ENCODE data around the gene SLC22A1. TPM values are rescaled to one million over a fixed set of nuclear protein-coding genes. Genes with fewer than 3 reads are reported as not detected.

Gene SLC22A1
- total RNA-seq, 1 experiment from 2014 or later, result 0.39 TPM

DNA sequence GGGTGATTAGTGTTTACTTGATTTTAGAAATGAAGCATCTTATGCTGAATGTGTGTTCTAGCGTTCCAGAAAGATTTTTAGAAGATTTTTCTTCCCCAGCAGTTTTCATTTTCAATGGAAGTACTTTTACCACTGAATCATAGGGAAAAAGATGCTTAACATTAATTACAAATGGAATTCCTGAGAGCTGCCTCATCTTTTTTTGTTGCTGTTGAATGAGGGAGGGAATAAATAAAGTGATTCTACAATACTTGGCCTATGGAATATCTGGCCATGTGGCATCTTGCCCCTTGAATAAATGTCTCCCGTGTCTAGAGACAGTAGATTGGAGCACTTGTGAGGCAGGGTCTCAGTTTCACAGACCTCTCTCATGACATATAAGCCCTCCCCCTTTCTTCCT is 44.1 kb upstream of the SLC22A1 start:
- H3K4me3 Mint-ChIP-seq, result no peak overlapping the region
- TF ChIP-seq, protein P1, sequence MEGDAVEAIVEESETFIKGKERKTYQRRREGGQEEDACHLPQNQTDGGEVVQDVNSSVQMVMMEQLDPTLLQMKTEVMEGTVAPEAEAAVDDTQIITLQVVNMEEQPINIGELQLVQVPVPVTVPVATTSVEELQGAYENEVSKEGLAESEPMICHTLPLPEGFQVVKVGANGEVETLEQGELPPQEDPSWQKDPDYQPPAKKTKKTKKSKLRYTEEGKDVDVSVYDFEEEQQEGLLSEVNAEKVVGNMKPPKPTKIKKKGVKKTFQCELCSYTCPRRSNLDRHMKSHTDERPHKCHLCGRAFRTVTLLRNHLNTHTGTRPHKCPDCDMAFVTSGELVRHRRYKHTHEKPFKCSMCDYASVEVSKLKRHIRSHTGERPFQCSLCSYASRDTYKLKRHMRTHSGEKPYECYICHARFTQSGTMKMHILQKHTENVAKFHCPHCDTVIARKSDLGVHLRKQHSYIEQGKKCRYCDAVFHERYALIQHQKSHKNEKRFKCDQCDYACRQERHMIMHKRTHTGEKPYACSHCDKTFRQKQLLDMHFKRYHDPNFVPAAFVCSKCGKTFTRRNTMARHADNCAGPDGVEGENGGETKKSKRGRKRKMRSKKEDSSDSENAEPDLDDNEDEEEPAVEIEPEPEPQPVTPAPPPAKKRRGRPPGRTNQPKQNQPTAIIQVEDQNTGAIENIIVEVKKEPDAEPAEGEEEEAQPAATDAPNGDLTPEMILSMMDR (conservative IDR thresholded peaks at IDR 0.05), result no peak
- no peak overlapping the region for H3K56ac ChIP-seq (ENCODE audit: insufficient read length, low read depth, low read length)
- H3K4me2 ChIP-seq (ENCODE audit: insufficient read depth, insufficient read length, low read length), result no peak overlapping the region
- H3K27me3 Mint-ChIP-seq (ENCODE audit: low read depth), result no peaks in the 10 kb centered on the region
- no peak overlapping the region for H3K14ac ChIP-seq (ENCODE audit: insufficient read depth, low read length)
- no peak overlapping the region for H2BK12ac ChIP-seq (ENCODE audit: insufficient read length, low read depth, low read length)
- WGBS (ENCODE audit: extremely low coverage, insufficient read length, low lambda C conversion rate), result no CpG with 5 or more reads among the region's 2 CpGs
- no peak overlapping the region for H2BK120ac ChIP-seq (ENCODE audit: low read depth, low read length, poor library complexity, severe bottlenecking)
- no peak overlapping the region for H2BK20ac ChIP-seq (ENCODE audit: low read depth, low read length, poor library complexity, severe bottlenecking)
- H3K18ac ChIP-seq (ENCODE audit: insufficient read length, low read depth, low read length), result no peak overlapping the region
- no peak overlapping the region for H4K5ac ChIP-seq (ENCODE audit: insufficient read length, low read depth, low read length)
- no peak overlapping the region for H2BK5ac ChIP-seq (ENCODE audit: insufficient read length, low read length)
- no peak overlapping the region for H3K23ac ChIP-seq (ENCODE audit: insufficient read length, low read depth, low read length)
- H4K8ac ChIP-seq (replicated peaks; ENCODE audit: insufficient read length, low read depth, low read length), result no peak overlapping the region
- peaks cover 3 to 4% of the 10 kb centered on the region in 2 experiments; a peak in 2 of 4 replicates for H3K4me1 Mint-ChIP-seq
- H3K4ac ChIP-seq (ENCODE audit: low read depth, low read length), result no peak overlapping the region
- no peak overlapping the region for H2AFZ ChIP-seq (ENCODE audit: low read length)
- H3K4me1 ChIP-seq (ENCODE audit: insufficient read depth, low read length), result no peaks in the 10 kb centered on the region
- peaks cover 9% of the 10 kb centered on the region for H3K9me3 ChIP-seq (ENCODE audit: control insufficient read depth, low read depth, low read length)
- peaks cover 5 to 8% of the 10 kb centered on the region in 2 experiments for H3K9me3 Mint-ChIP-seq
- no peak overlapping the region for H2AK5ac ChIP-seq (ENCODE audit: insufficient read length, low read length)
- no peak overlapping the region for H4K91ac ChIP-seq (ENCODE audit: insufficient read length, low read depth, low read length)
- no peak overlapping the region for H3K27ac Mint-ChIP-seq
- no peak overlapping the region for H2BK15ac ChIP-seq (ENCODE audit: low read depth, low read length)
- no peaks in the 10 kb centered on the region for H4K20me1 ChIP-seq (ENCODE audit: control insufficient read depth, insufficient read depth, insufficient read length)
- no peak for DNase-seq
- H3K27ac ChIP-seq (ENCODE audit: insufficient read length, low read depth, low read length), result no peak overlapping the region
- no peaks in the 10 kb centered on the region for H3K23me2 ChIP-seq (ENCODE audit: insufficient read length, low read depth, low read length, poor library complexity, severe bottlenecking)
- no peaks in the 10 kb centered on the region for H3K79me1 ChIP-seq (ENCODE audit: insufficient read depth, low read depth, low read length, poor library complexity, severe bottlenecking)
- no peak overlapping the region for H3K9ac ChIP-seq (ENCODE audit: extremely low read depth, insufficient read length, low read length)
- H3K27me3 ChIP-seq (ENCODE audit: insufficient read depth, low read length), result no peaks in the 10 kb centered on the region
- no peak overlapping the region for H3T11ph ChIP-seq (ENCODE audit: low read length)
- H3K79me2 ChIP-seq (ENCODE audit: insufficient read depth, low read length), result no peaks in the 10 kb centered on the region
- peaks cover 68 to 90% (median 83%) of the 10 kb centered on the region in 3 experiments for H3K36me3 Mint-ChIP-seq (ENCODE audit: insufficient read depth in 1 of 3, low read depth in 3 of 3)

All from H9 (cell line).